Left cardiac atrium (tissue), 4 donors: Measurements from ENCODE around the gene ERN1. TPM values are rescaled to one million over a fixed set of nuclear protein-coding genes. Genes with fewer than 3 reads are reported as not detected.
"Not testable (repeated sequence)": the region's sequence is repeated elsewhere in the genome, so short reads cannot be mapped to it uniquely, and the experiment has no call there.

Experiments used
- ATAC-seq, 2 donors: fragments of 200-7000 bp; cut with Tn5 transposase; one replicate each; pipeline ENCODE4 v1.9.1; 2020; ENCODE audit warnings: mild to moderate bottlenecking in 2 of 2, moderate library complexity in 2 of 2
- DNase-seq: peaks from one replicate; pipeline ENCODE4 v3.0.0-alpha.2; 2020
- intact Hi-C, 2 donors: fragments of 100-400 bp; cut with DNase I; formaldehyde crosslinking; loops; one replicate each; pipeline versions ENCODE4 v1.14.1 to v1.15.1; 2022 to 2023
- total RNA-seq, 2 donors: library from RNA; stranded (reverse); fragmentation: NEBNext Ultra II Directional; extraction: Animal tissue kit (Norgen Biotek cat#: 25700); gene quantifications; one replicate each; pipeline ENCODE4 v1.2.1, GENCODE V29; 2021
- donor health status: DM: no; HTN: yes; CAD: no.
- donor health status: DM: no; HTN: yes; CAD: no; lungs with severe emphysema.
- donor health status: DM: yes; HTN: yes; CAD: no.
- donor health status: Dilated cardiomyopathy.

The ERN1 gene
- total RNA-seq, 2 donors from 2014 or later = 11.4 to 15.4 TPM

GRCh38 chr17:64007838-64008282 lies 122.1 kb downstream of the ERN1 start:
- peak; percentile 16 to 28 for ATAC-seq

GRCh38 chr17:64007089-64007837 lies 122.7 kb downstream of the ERN1 start:
- DNase-seq, intact Hi-C loops, ATAC-seq: not testable (repeated sequence)

More at GRCh38 chr17:64007838-64008282, 122.1 kb downstream of the ERN1 start:
- intact Hi-C loops = no loop called here
- no peak for DNase-seq

GRCh38 chr17:64006361-64007088 lies 123.4 kb downstream of the ERN1 start:
- ATAC-seq = peak; percentile 76 to 80
- intact Hi-C loops = no loop called here
- DNase-seq = peak; percentile 82

- no peak for DNase-seq
- intact Hi-C loops = no loop called here
- no peak for ATAC-seq
Measured at GRCh38 chr17:64005734-64006167, 124.2 kb downstream of the ERN1 start.

- intact Hi-C loops = no loop called here
- ATAC-seq (no peak), DNase-seq (no peak)
Measured at GRCh38 chr17:64004903-64005733, 124.8 kb downstream of the ERN1 start.

GRCh38 chr17:64004218-64004770 lies 125.7 kb downstream of the ERN1 start:
- ATAC-seq (no peak), DNase-seq (no peak)
- intact Hi-C loops = no loop called here

- no peak for ATAC-seq
- DNase-seq = no peak
- intact Hi-C loops = no loop called here
Measured at GRCh38 chr17:64003526-64004121, 126.3 kb downstream of the ERN1 start.

- intact Hi-C loops = no loop called here
- ATAC-seq (no peak), DNase-seq (no peak)
Measured at GRCh38 chr17:64002658-64003525, 127.1 kb downstream of the ERN1 start.

- peak; percentile 88 for DNase-seq
- ATAC-seq = peak; percentile 47 to 77
- intact Hi-C loops = no loop called here
Measured at GRCh38 chr17:64001763-64002529, 128.0 kb downstream of the ERN1 start.

GRCh38 chr17:64001091-64001579 lies 128.8 kb downstream of the ERN1 start:
- ATAC-seq = no peak
- intact Hi-C loops = no loop called here
- no peak for DNase-seq

- ATAC-seq = no peak
- DNase-seq = no peak
- intact Hi-C loops = no loop called here
Measured at GRCh38 chr17:63999680-64000531, 130.0 kb downstream of the ERN1 start.

GRCh38 chr17:63998721-63999679 lies 130.9 kb downstream of the ERN1 start:
- DNase-seq = no peak
- no peak for ATAC-seq
- intact Hi-C loops = no loop called here

GRCh38 chr17:63998050-63998720 lies 131.8 kb downstream of the ERN1 start, which contains the start of gene PRR29:
PRR29 (plus strand) TSS chr17:63998351; CDS start chr17:63998365, 14 bp downstream.
- DNase-seq = peak; percentile 84
- ATAC-seq = peak; percentile 65 to 74
- intact Hi-C loops = no loop called here

GRCh38 chr17:63997341-63998048 lies 132.4 kb downstream of the ERN1 start:
- no peak for DNase-seq
- intact Hi-C loops = no loop called here

More at GRCh38 chr17:63997341-63998048, 132.4 kb downstream of the ERN1 start:
- peak in 1 of 2 donors; percentile 7 for ATAC-seq
